WTC11 (cell line): ENCODE results near the gene BCAT1. TPM values are rescaled to one million over a fixed set of nuclear protein-coding genes. Genes with fewer than 3 reads are reported as not detected.

Source experiments
- ATAC-seq: fragments of 200-7000 bp; cut with Tn5 transposase; 2 replicates; pipeline ENCODE4 v1.10.0; 2021; ENCODE audit warnings: mild to moderate bottlenecking, moderate library complexity
- CTCF ChIA-PET: fragments of 300-600 bp; sonication (Branson Sonifier 250); formaldehyde crosslinking; loops from one replicate; lab custom pipeline; 2021; ENCODE audit warnings: antibody characterized with exemption; lab: Charles Lee
- POLR2A ChIA-PET: fragments of 350-600 bp; sonication (Branson Sonifier 250); formaldehyde crosslinking; loops from one replicate; lab custom pipeline; 2021; ENCODE audit warnings: antibody characterized with exemption; lab: Charles Lee
- DNase-seq: peaks from one replicate; pipeline ENCODE4 v3.0.0; 2021; ENCODE audit warnings: low spot score
- H3K27ac Mint-ChIP-seq: 2 replicates; pipeline ENCODE4 v1.8.0; 2021; ENCODE audit warnings: mixed read lengths
- H3K27me3 Mint-ChIP-seq: 2 replicates; pipeline ENCODE4 v1.8.0; 2021; ENCODE audit warnings: low read depth, mild to moderate bottlenecking, moderate library complexity, mixed read lengths
- H3K36me3 Mint-ChIP-seq: 2 replicates; pipeline ENCODE4 v1.8.0; 2021; ENCODE audit warnings: mixed read lengths
- H3K4me1 Mint-ChIP-seq: 2 replicates; pipeline ENCODE4 v1.8.0; 2022; ENCODE audit warnings: mixed read lengths
- H3K4me3 Mint-ChIP-seq: 2 replicates; pipeline ENCODE4 v1.8.0; 2021; ENCODE audit warnings: mild to moderate bottlenecking, moderate library complexity, mixed read lengths
- H3K9me3 Mint-ChIP-seq: 2 replicates; pipeline ENCODE4 v1.8.0; 2021; ENCODE audit warnings: mixed read lengths
- AFF4 ChIP-seq: sonication (generic); formaldehyde crosslinking; IDR thresholded peaks from 2 replicates; pipeline ENCODE4 v1.8.1; 2023; ENCODE audit warnings: mild to moderate bottlenecking, missing genetic modification reagents, borderline replicate concordance
- AR ChIP-seq: fragments of 250-450 bp; sonication (Bioruptor Pico); IDR thresholded peaks from 2 replicates; pipeline ENCODE4 v1.9.0; 2021; ENCODE audit warnings: mild to moderate bottlenecking
- CBFB ChIP-seq: sonication (generic); formaldehyde crosslinking; IDR thresholded peaks from 2 replicates; pipeline ENCODE4 v1.8.1; 2022; ENCODE audit warnings: mild to moderate bottlenecking, low read depth, missing genetic modification reagents
- CREM ChIP-seq: sonication (generic); formaldehyde crosslinking; IDR thresholded peaks from 2 replicates; pipeline ENCODE4 v1.8.1; 2022; ENCODE audit warnings: mild to moderate bottlenecking, missing genetic modification reagents, moderate library complexity
- ERG ChIP-seq: fragments of 250-450 bp; sonication (Bioruptor Pico); IDR thresholded peaks from 2 replicates; pipeline ENCODE4 v1.8.0; 2021; ENCODE audit warnings: mild to moderate bottlenecking
- GRHL2 ChIP-seq: fragments of 250-450 bp; sonication (Bioruptor Pico); IDR thresholded peaks from 2 replicates; pipeline ENCODE4 v1.8.0; 2022; ENCODE audit warnings: mild to moderate bottlenecking, moderate library complexity; ENCODE audit not compliant: insufficient replicate concordance, severe bottlenecking
- JAZF1 ChIP-seq: fragments of 250-450 bp; sonication (Bioruptor Pico); IDR thresholded peaks from 2 replicates; pipeline ENCODE4 v1.9.0; 2021; ENCODE audit warnings: moderate library complexity, mild to moderate bottlenecking, inconsistent platforms
- MAX ChIP-seq: sonication (generic); formaldehyde crosslinking; IDR thresholded peaks from 2 replicates; pipeline ENCODE4 v1.8.0; 2022; ENCODE audit warnings: mild to moderate bottlenecking, missing genetic modification reagents
- MLX ChIP-seq: sonication (generic); formaldehyde crosslinking; IDR thresholded peaks from 2 replicates; pipeline ENCODE4 v1.8.1; 2023; ENCODE audit warnings: mild to moderate bottlenecking, missing genetic modification reagents, moderate library complexity
- NFATC4 ChIP-seq: fragments of 250-450 bp; sonication (Bioruptor Pico); IDR thresholded peaks from 2 replicates; pipeline ENCODE4 v1.9.0; 2021; ENCODE audit warnings: mild to moderate bottlenecking
- NFE2L1 ChIP-seq: sonication (generic); formaldehyde crosslinking; IDR thresholded peaks from 2 replicates; pipeline ENCODE4 v1.8.1; 2023; ENCODE audit warnings: missing genetic modification reagents
- NFYB ChIP-seq: sonication (generic); formaldehyde crosslinking; conservative IDR thresholded peaks from 2 replicates; pipeline ENCODE4 v1.8.0; 2022; ENCODE audit warnings: low read depth, missing genetic modification reagents
- NR3C1 ChIP-seq: sonication (generic); formaldehyde crosslinking; conservative IDR thresholded peaks from 2 replicates; pipeline ENCODE4 v1.8.1; 2023; ENCODE audit warnings: low read depth, mild to moderate bottlenecking, missing genetic modification reagents
- SOX15 ChIP-seq: fragments of 250-450 bp; sonication (Bioruptor Pico); IDR thresholded peaks from 2 replicates; pipeline ENCODE4 v1.9.0; 2021; ENCODE audit warnings: mild to moderate bottlenecking
- USF1 ChIP-seq: sonication (generic); formaldehyde crosslinking; IDR thresholded peaks from 2 replicates; pipeline ENCODE4 v1.8.0; 2022; ENCODE audit warnings: mild to moderate bottlenecking, missing genetic modification reagents
- ZMAT4 ChIP-seq: fragments of 250-450 bp; sonication (Bioruptor Pico); IDR thresholded peaks from 2 replicates; pipeline ENCODE4 v1.9.0; 2021; ENCODE audit warnings: mild to moderate bottlenecking
- ZNF396 ChIP-seq: fragments of 250-450 bp; sonication (Bioruptor Pico); IDR thresholded peaks from 2 replicates; pipeline ENCODE4 v1.8.0; 2021; ENCODE audit warnings: mild to moderate bottlenecking, moderate library complexity, borderline replicate concordance
- ZSCAN18 ChIP-seq: fragments of 250-450 bp; sonication (Bioruptor Pico); IDR thresholded peaks from 2 replicates; pipeline ENCODE4 v2.1.2; 2022; ENCODE audit warnings: mild to moderate bottlenecking, moderate library complexity
- total RNA-seq: library from RNA; stranded (reverse); gene quantifications from 3 replicates; pipeline ENCODE4 v1.2.3, GENCODE V29; 2021

The BCAT1 gene
- total RNA-seq, 1 experiment from 2014 or later: 267 TPM

GRCh38 chr12:24820872-24821271 is 128.0 kb downstream of the BCAT1 start:
- DNase-seq (no peak), ATAC-seq (no peak)
- Mint-ChIP-seq H3K4me3 (no peak overlapping the region), H3K36me3 (peaks cover 73% of the 10 kb centered on the region), H3K9me3 (no peaks in the 10 kb centered on the region), H3K27ac (no peak overlapping the region), H3K27me3 (no peaks in the 10 kb centered on the region), H3K4me1 (no peaks in the 10 kb centered on the region)
- ChIA-PET POLR2A (no interaction called here), CTCF (no interaction called here)
- TF ChIP-seq NFYB (CRISPR knock-in tag): no peak
- TF ChIP-seq AFF4: no peak
- TF ChIP-seq NFE2L1 (CRISPR knock-in tag): no peak
- TF ChIP-seq CBFB: no peak
- no peak for TF ChIP-seq ZMAT4
- no peak for TF ChIP-seq USF1 (CRISPR knock-in tag)
- TF ChIP-seq ZSCAN18: no peak
- TF ChIP-seq NFATC4 (CRISPR knock-in tag): no peak
- TF ChIP-seq SOX15: no peak
- no peak for TF ChIP-seq MAX (CRISPR knock-in tag)
- TF ChIP-seq NR3C1: no peak
- TF ChIP-seq JAZF1 (CRISPR knock-in tag): no peak
- TF ChIP-seq ZNF396 (CRISPR knock-in tag): no peak
- TF ChIP-seq AR (CRISPR knock-in tag): no peak
- no peak for TF ChIP-seq MLX (CRISPR knock-in tag)
- no peak for TF ChIP-seq CREM (CRISPR knock-in tag)
- TF ChIP-seq ERG (CRISPR knock-in tag): no peak
- TF ChIP-seq GRHL2 (CRISPR knock-in tag): no peak
